Type B pancreatic cell (in vitro differentiated cells): ENCODE measurements around the gene MACF1. TPM values are rescaled to one million over a fixed set of nuclear protein-coding genes. Genes with fewer than 3 reads are reported as not detected.

ENCODE experiments used
- DNase-seq: peaks from one replicate; pipeline ENCODE4 v3.0.0; 2021; ENCODE audit warnings: mixed read lengths; ENCODE audit not compliant: unreplicated experiment; ENCODE audit errors: extremely low spot score
- H3K27ac Mint-ChIP-seq: 2 replicates; pipeline ENCODE4 v1.8.0; 2021; ENCODE audit warnings: mild to moderate bottlenecking, mixed read lengths
- H3K27me3 Mint-ChIP-seq: 2 replicates; pipeline ENCODE4 v1.8.0; 2021; ENCODE audit warnings: mixed read lengths
- H3K36me3 Mint-ChIP-seq: 2 replicates; pipeline ENCODE4 v1.8.0; 2021; ENCODE audit warnings: mixed read lengths
- H3K4me1 Mint-ChIP-seq: one replicate; pipeline ENCODE4 v1.8.0; 2021; ENCODE audit warnings: mixed read lengths; ENCODE audit not compliant: unreplicated experiment
- H3K4me3 Mint-ChIP-seq: 2 replicates; pipeline ENCODE4 v1.8.0; 2021; ENCODE audit warnings: mild to moderate bottlenecking, mixed read lengths
- H3K9me3 Mint-ChIP-seq: 2 replicates; pipeline ENCODE4 v1.8.0; 2021; ENCODE audit warnings: mixed read lengths
- long read RNA-seq: library from polyadenylated mRNA; unstranded; transcript quantifications from one replicate; pipeline ENCODE4 v2.0.0, GENCODE V29; 2020
- total RNA-seq: library from RNA; stranded (reverse); gene quantifications from 2 replicates; pipeline ENCODE4 v1.2.1, GENCODE V29; 2021; ENCODE audit warnings: low replicate concordance
- TF ChIP-seq, protein P1 (sequence below): fragments of 200-600 bp; sonication (generic); conservative IDR thresholded peaks from 2 replicates; pipeline ENCODE4 v1.5.0; 2021; ENCODE audit warnings: antibody characterized with exemption, mild to moderate bottlenecking

Gene MACF1, protein sequence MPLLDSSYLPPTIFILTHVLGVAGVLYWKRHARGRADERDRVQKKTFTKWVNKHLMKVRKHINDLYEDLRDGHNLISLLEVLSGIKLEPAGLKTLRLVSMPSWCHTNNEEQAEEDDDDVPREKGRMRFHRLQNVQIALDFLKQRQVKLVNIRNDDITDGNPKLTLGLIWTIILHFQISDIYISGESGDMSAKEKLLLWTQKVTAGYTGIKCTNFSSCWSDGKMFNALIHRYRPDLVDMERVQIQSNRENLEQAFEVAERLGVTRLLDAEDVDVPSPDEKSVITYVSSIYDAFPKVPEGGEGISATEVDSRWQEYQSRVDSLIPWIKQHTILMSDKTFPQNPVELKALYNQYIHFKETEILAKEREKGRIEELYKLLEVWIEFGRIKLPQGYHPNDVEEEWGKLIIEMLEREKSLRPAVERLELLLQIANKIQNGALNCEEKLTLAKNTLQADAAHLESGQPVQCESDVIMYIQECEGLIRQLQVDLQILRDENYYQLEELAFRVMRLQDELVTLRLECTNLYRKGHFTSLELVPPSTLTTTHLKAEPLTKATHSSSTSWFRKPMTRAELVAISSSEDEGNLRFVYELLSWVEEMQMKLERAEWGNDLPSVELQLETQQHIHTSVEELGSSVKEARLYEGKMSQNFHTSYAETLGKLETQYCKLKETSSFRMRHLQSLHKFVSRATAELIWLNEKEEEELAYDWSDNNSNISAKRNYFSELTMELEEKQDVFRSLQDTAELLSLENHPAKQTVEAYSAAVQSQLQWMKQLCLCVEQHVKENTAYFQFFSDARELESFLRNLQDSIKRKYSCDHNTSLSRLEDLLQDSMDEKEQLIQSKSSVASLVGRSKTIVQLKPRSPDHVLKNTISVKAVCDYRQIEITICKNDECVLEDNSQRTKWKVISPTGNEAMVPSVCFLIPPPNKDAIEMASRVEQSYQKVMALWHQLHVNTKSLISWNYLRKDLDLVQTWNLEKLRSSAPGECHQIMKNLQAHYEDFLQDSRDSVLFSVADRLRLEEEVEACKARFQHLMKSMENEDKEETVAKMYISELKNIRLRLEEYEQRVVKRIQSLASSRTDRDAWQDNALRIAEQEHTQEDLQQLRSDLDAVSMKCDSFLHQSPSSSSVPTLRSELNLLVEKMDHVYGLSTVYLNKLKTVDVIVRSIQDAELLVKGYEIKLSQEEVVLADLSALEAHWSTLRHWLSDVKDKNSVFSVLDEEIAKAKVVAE (N-terminal part only)
- 160 and 201 TPM in 2 replicates for total RNA-seq
- long read RNA-seq, partial matches to known transcripts, result 35 of 44 reads
- long read RNA-seq, other reads (novel, unspliced or antisense), result 9 of 44 reads

DNA sequence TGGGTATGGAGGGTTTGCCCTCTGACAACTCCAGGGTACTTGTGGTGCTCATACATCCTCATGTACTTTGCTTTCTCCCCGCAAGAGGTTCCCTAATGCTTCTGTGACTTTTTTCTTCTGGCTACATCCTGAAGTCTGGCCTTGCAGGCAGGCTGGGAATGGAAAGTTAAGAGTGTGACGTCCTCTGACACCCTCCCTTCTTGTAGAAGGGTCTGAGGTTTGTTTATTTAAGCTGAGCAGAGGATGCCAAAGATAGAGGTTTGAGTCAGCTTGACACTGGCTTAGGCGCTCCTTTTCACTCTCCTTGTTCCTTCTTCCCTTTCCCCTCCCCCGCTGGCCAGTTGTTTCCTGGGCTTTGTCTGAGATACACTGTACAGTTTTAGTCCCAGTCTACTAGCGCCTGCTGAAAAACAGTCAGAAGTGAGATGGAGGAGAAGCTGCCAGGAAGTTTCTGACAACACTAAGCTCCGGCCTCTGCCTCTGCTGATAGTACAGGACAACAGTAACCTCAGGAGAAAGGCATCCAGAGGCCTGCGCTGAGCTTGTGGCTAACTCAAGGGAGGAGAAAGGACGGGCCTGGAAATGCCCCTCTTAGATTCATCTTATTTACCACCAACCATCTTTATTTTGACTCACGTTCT, at the start of gene MACF1:
TSS of gene MACF1 (plus strand) at position 255 of the 641 bp plus-strand sequence. CDS start at position 583, 328 bp downstream.
- Mint-ChIP-seq H3K9me3 (no peaks in the 10 kb centered on the region), H3K36me3 (peaks cover 6% of the 10 kb centered on the region), H3K27ac (peak within 1 kb of the TSS; percentile 27), H3K4me1 (peaks cover 19% of the 10 kb centered on the region), H3K4me3 (peak within 1 kb of the TSS; percentile 58), H3K27me3 (no peaks in the 10 kb centered on the region)
- TF ChIP-seq, protein P1, sequence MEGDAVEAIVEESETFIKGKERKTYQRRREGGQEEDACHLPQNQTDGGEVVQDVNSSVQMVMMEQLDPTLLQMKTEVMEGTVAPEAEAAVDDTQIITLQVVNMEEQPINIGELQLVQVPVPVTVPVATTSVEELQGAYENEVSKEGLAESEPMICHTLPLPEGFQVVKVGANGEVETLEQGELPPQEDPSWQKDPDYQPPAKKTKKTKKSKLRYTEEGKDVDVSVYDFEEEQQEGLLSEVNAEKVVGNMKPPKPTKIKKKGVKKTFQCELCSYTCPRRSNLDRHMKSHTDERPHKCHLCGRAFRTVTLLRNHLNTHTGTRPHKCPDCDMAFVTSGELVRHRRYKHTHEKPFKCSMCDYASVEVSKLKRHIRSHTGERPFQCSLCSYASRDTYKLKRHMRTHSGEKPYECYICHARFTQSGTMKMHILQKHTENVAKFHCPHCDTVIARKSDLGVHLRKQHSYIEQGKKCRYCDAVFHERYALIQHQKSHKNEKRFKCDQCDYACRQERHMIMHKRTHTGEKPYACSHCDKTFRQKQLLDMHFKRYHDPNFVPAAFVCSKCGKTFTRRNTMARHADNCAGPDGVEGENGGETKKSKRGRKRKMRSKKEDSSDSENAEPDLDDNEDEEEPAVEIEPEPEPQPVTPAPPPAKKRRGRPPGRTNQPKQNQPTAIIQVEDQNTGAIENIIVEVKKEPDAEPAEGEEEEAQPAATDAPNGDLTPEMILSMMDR, result peak; percentile 29
- DNase-seq, result no peak

DNA sequence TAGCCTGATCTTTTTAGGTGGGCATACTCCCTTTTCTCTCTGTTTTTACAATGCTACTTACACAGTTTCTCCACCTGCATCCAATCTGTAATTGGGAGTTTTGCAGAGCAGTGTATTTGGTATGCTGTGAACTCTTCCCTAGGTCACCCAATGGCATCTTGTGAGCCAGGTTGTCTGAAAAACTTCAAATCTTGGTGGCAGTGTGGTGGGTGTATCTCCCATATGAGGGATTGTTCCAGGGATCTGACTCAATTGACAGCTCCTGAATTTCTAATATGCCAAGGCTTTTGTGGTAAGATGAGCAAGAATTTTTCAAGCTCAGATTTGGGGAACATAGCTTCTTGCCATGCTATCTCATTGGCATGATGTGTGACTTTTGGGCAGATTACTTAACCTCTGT, 47.2 kb upstream of the MACF1 start:
- H3K4me1 Mint-ChIP-seq, result peaks cover 67% of the 10 kb centered on the region

DNA sequence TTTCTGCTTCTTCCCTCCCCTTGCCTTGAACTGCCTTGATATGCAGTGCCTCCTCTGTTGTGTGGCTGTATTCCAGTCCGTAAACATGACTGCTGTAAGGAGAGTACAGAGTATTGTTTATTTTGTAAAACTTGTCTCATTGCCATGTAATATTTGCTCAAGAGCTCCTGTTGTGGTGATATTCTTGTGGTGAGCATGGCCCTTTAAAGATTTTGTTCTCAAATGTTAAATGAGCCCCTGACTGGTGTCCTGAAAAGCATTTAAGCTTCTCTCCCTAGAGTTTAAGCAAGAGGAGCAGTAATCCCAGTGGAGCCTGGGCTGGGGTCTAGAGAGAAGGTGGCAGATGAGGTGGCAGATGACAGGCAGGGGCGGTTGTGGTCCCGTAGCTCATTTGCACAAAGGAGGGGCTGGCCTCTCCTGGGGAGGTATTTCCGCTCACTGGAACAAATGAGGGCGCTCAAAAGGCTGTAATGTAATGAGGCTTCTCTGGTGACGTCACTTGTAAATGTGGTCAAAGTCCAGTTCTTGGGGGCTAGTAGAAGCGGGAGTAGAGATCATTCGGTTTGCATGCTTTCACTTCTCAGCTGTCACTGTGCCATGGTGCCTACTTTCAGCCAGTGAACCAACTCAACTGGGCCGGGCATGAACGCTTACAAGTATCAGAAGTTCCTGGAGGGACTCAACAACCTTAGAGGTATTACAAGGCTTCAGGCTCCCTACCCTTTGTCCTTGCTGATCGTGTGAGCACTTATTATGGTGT, 46.0 kb upstream of the MACF1 start:
- TF ChIP-seq, protein P1, result no peak
- H3K4me1 Mint-ChIP-seq, result peaks cover 61% of the 10 kb centered on the region
- H3K27ac Mint-ChIP-seq, result peak overlapping the region; percentile 87
- H3K9me3 Mint-ChIP-seq, result no peaks in the 10 kb centered on the region
- DNase-seq, result no peak
- no peaks in the 10 kb centered on the region for H3K27me3 Mint-ChIP-seq
- peak overlapping the region; percentile 75 for H3K4me3 Mint-ChIP-seq
- peaks cover 8% of the 10 kb centered on the region for H3K36me3 Mint-ChIP-seq

More for the DNA sequence above, 47.2 kb upstream of the MACF1 start:
- Mint-ChIP-seq H3K27ac (peak overlapping the region; percentile 50), H3K27me3 (no peaks in the 10 kb centered on the region), H3K36me3 (peaks cover 6% of the 10 kb centered on the region), H3K4me3 (no peak overlapping the region), H3K9me3 (no peaks in the 10 kb centered on the region)
- TF ChIP-seq, protein P1, result no peak
- DNase-seq, result no peak

DNA sequence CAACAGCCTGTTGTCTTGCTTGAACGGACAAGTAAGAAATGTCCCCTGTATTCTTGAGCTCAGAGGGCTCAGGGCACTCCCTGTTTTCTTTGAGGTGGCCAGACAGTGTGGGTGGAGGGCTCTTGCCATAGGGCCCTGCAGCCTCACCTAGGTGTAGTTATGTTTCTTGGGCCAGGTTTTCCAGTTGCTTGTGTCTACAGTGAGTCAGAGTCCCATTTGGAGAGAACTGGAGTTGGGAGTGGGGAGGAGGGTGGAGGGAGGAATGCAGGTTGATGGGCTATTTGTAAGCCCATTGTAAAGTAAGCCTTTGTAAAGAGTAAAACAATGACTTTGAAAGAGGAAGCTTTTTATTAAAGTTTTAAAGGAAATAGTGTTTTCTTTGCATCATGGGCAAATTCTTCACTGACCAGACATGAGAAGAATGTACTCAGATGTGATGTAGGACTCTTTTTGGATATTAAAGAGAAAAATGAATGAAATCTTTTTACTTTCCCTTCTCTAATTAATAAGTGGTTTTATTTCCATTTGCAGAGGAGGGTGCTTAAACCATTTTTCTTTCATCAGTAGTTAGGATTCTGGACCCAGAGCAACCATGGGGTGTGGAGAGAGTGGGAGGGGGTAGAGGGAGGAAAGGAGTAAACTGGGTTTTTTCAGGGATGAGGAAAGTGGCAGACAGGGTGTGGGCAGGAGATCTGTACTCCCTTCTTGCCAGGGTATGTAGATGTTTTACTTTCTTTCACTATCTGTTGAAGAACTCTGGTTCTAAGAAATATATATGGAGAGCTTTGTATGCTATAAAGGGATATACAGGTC, 45.1 kb upstream of the MACF1 start:
- H3K4me3 Mint-ChIP-seq, result peak overlapping the region; percentile 75
- H3K27me3 Mint-ChIP-seq, result no peaks in the 10 kb centered on the region
- DNase-seq, result no peak
- H3K9me3 Mint-ChIP-seq, result no peaks in the 10 kb centered on the region
- peaks cover 52% of the 10 kb centered on the region for H3K4me1 Mint-ChIP-seq
- peak overlapping the region; percentile 87 for H3K27ac Mint-ChIP-seq
- peaks cover 8% of the 10 kb centered on the region for H3K36me3 Mint-ChIP-seq
- TF ChIP-seq, protein P1, result no peak
